Esophagus muscularis mucosa (tissue), 3 donors: ENCODE results near the gene TMEM238L.

Source experiments
- CTCF ChIP-seq, 3 experiments: fragments of 200-600 bp in 2 of 3; fragments of 450-650 bp in 1 of 3; sonication (generic) in 2 of 3; IDR thresholded peaks; one replicate each; pipeline ENCODE4 v1.5.1; 2017 to 2019; ENCODE audit warnings: antibody characterized with exemption in 3 of 3, mild to moderate bottlenecking in 2 of 3, moderate library complexity in 1 of 3
- POLR2A ChIP-seq: fragments of 450-650 bp; IDR thresholded peaks from one replicate; pipeline ENCODE4 v1.6.1; 2017; ENCODE audit warnings: antibody characterized with exemption, moderate library complexity, mild to moderate bottlenecking, low read depth
- POLR2AphosphoS5 ChIP-seq, 2 donors: sonication (generic); formaldehyde crosslinking; IDR thresholded peaks; one replicate each; pipeline ENCODE4 v1.6.1; 2017; ENCODE audit warnings: antibody characterized with exemption in 2 of 2

GRCh38 chr17:10804546-10804945 is 647 bp upstream of the TMEM238L start:
- no peak for TF ChIP-seq CTCF (IDR thresholded peaks at IDR 0.05)
- TF ChIP-seq POLR2A, result no peak
- no peak for TF ChIP-seq POLR2AphosphoS5 (IDR thresholded peaks at IDR 0.05)
